ENCODE data around the gene TUBA8. TPM values are rescaled to one million over a fixed set of nuclear protein-coding genes. Genes with fewer than 3 reads are reported as not detected.

Gene TUBA8
- total RNA-seq, 1 experiment from 2014 or later: 0.72 TPM

- TF ChIP-seq PRDM15 (CRISPR knock-in tag; IDR thresholded peaks at IDR 0.05) (no peak), MAX (CRISPR knock-in tag; IDR thresholded peaks at IDR 0.05) (no peak)
Observed at GRCh38 chr22:18085188-18085587, 25.4 kb upstream of the TUBA8 start (continued).

- peaks cover 56% of the 10 kb centered on the region for H3K36me3 Mint-ChIP-seq
- POLR2A ChIA-PET: no interaction called here
- no peaks in the 10 kb centered on the region for H3K27me3 Mint-ChIP-seq (ENCODE audit: low read depth)
Observed at GRCh38 chr22:18087350-18087855, 23.2 kb upstream of the TUBA8 start.

More at GRCh38 chr22:18087350-18087855, 23.2 kb upstream of the TUBA8 start:
- Mint-ChIP-seq H3K27ac (no peak overlapping the region), H3K4me3 (no peak overlapping the region), H3K4me1 (no peaks in the 10 kb centered on the region), H3K9me3 (no peaks in the 10 kb centered on the region)
- DNase-seq (ENCODE audit: low spot score) (no peak), ATAC-seq (no peak)
- no peak for TF ChIP-seq MLX (CRISPR knock-in tag; IDR thresholded peaks at IDR 0.05)
- no peak for TF ChIP-seq FOXP4 (CRISPR knock-in tag; IDR thresholded peaks at IDR 0.05)
- TF ChIP-seq ZBTB21 (CRISPR knock-in tag; IDR thresholded peaks at IDR 0.05; ENCODE audit: borderline replicate concordance): no peak
- TF ChIP-seq ATF3 (CRISPR knock-in tag; conservative IDR thresholded peaks at IDR 0.05): no peak
- TF ChIP-seq E2F4 (CRISPR knock-in tag; IDR thresholded peaks at IDR 0.05; ENCODE audit: borderline replicate concordance, low read depth): no peak
- no peak for TF ChIP-seq JUN (CRISPR knock-in tag; IDR thresholded peaks at IDR 0.05)
- no peak for TF ChIP-seq ZNF671 (CRISPR knock-in tag; IDR thresholded peaks at IDR 0.05)
- no peak for TF ChIP-seq ZNF423 (CRISPR knock-in tag; IDR thresholded peaks at IDR 0.05)
- no peak for TF ChIP-seq ZNF263 (CRISPR knock-in tag; IDR thresholded peaks at IDR 0.05; ENCODE audit: low read depth)
- no peak for TF ChIP-seq IRF2 (CRISPR knock-in tag; IDR thresholded peaks at IDR 0.05; ENCODE audit: borderline replicate concordance, low read depth)
- no peak for TF ChIP-seq TEAD1 (CRISPR knock-in tag; IDR thresholded peaks at IDR 0.05)
- TF ChIP-seq CREM (CRISPR knock-in tag; IDR thresholded peaks at IDR 0.05): no peak
- CTCF ChIA-PET: interaction anchor here (1.1 kb wide), 1 partner anchor 319 kb away, joined by 3 read pairs; no protein-coding TSS in a partner anchor
